ENCODE measurements around the gene UBE2R2.
"Not testable (repeated sequence)": the region's sequence is repeated elsewhere in the genome, so short reads cannot be mapped to it uniquely, and the experiment has no call there.

UBE2R2 gene

GRCh38 chr9:33799928-33800704, 16.8 kb upstream of the UBE2R2 start:
- no peak for DNase-seq (ENCODE audit: low read depth)

GRCh38 chr9:33800886-33801285, 16.1 kb upstream of the UBE2R2 start:
- DNase-seq (ENCODE audit: low read depth), result no peak

GRCh38 chr9:33801943-33802500, 14.9 kb upstream of the UBE2R2 start:
- DNase-seq (ENCODE audit: low read depth), result not testable (repeated sequence)

GRCh38 chr9:33804196-33804595, 12.8 kb upstream of the UBE2R2 start:
- DNase-seq (ENCODE audit: low read depth), result not testable (repeated sequence)

GRCh38 chr9:33807156-33807555, 9.8 kb upstream of the UBE2R2 start:
- not testable (repeated sequence) for DNase-seq (ENCODE audit: low read depth)

- not testable (repeated sequence) for DNase-seq (ENCODE audit: low read depth)
These were observed 8.0 kb upstream of the UBE2R2 start for GRCh38 chr9:33808979-33809322.

- no peak for DNase-seq (ENCODE audit: low read depth)
These were observed 7.5 kb upstream of the UBE2R2 start for GRCh38 chr9:33809506-33809905.

- no peak for DNase-seq (ENCODE audit: low read depth)
These were observed 3.0 kb upstream of the UBE2R2 start for GRCh38 chr9:33813712-33814641.

GRCh38 chr9:33815781-33816180, 1.2 kb upstream of the UBE2R2 start:
- DNase-seq (ENCODE audit: low read depth), result no peak

- DNase-seq (ENCODE audit: low read depth), result peak; percentile 13
These were observed 587 bp downstream of the UBE2R2 start for GRCh38 chr9:33817327-33818166.

- DNase-seq (ENCODE audit: low read depth), result no peak
These were observed 1.3 kb downstream of the UBE2R2 start for GRCh38 chr9:33818167-33818846.

GRCh38 chr9:33818847-33819500, 2.0 kb downstream of the UBE2R2 start:
- DNase-seq (ENCODE audit: low read depth), result no peak

- DNase-seq (ENCODE audit: low read depth), result no peak
These were observed 3.3 kb downstream of the UBE2R2 start for GRCh38 chr9:33820231-33820745.

- DNase-seq (ENCODE audit: low read depth), result no peak
These were observed 6.8 kb downstream of the UBE2R2 start for GRCh38 chr9:33823801-33824200.

GRCh38 chr9:33827285-33827684, 10.3 kb downstream of the UBE2R2 start:
- DNase-seq (ENCODE audit: low read depth), result not testable (repeated sequence)

- DNase-seq (ENCODE audit: low read depth), result not testable (repeated sequence)
These were observed 12.8 kb downstream of the UBE2R2 start for GRCh38 chr9:33829641-33830230.

GRCh38 chr9:33835625-33836260, 18.8 kb downstream of the UBE2R2 start:
- DNase-seq (ENCODE audit: low read depth), result no peak

GRCh38 chr9:33836261-33836660, 19.3 kb downstream of the UBE2R2 start:
- DNase-seq (ENCODE audit: low read depth), result not testable (repeated sequence)

GRCh38 chr9:33837138-33837537, 20.2 kb downstream of the UBE2R2 start:
- DNase-seq (ENCODE audit: low read depth), result no peak

- DNase-seq (ENCODE audit: low read depth), result no peak
These were observed 23.4 kb downstream of the UBE2R2 start for GRCh38 chr9:33840381-33840780.
